ENCODE measurements around the gene KCNMB2. TPM values are rescaled to one million over a fixed set of nuclear protein-coding genes. Genes with fewer than 3 reads are reported as not detected.

Gene KCNMB2
- total RNA-seq, 4 donors from 2014 or later: not detected

DNA sequence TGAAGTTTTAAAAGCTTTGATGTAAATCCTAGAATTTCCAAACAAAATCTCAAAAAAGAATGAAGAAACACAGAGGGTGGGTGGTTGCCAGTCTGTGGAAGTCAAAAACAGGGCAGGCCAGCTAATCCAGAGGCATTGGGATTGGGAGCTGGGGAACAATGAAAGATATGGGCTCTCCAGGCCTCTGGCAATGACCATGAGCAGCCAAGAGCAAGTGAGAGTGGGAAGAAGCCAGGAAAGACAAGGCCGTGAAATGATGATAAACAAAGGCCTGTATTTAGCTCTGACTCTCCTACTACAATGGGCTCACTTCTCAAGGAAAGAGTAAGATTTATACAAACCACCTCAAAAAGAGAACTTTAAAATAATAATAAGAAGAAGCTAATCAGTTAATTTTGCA is 286.9 kb downstream of the KCNMB2 start:
- Histone ChIP-seq H3K4me1 (no peaks in the 10 kb centered on the region), H3K27ac (peak overlapping the region in 2 of 4 donors; percentile 5 to 16), H3K9me3 (no peaks in the 10 kb centered on the region), H3K4me3 (no peak overlapping the region), H3K27me3 (no peaks in the 10 kb centered on the region), H3K36me3 (no peaks in the 10 kb centered on the region)
- no peak for DNase-seq
- no peak for TF ChIP-seq POLR2A (IDR thresholded peaks at IDR 0.05)
- TF ChIP-seq CTCF (IDR thresholded peaks at IDR 0.05 in 4 of 5, conservative IDR thresholded peaks at IDR 0.05 in 1 of 5): no peak
- in situ Hi-C loops (cut with MboI; ENCODE audit: low sequenced_read_pairs in 4 of 4) (no loop called here), intact Hi-C loops (cut with DNase I; ENCODE audit: low total_unique reads) (no loop called here)
- ATAC-seq: no peak

DNA sequence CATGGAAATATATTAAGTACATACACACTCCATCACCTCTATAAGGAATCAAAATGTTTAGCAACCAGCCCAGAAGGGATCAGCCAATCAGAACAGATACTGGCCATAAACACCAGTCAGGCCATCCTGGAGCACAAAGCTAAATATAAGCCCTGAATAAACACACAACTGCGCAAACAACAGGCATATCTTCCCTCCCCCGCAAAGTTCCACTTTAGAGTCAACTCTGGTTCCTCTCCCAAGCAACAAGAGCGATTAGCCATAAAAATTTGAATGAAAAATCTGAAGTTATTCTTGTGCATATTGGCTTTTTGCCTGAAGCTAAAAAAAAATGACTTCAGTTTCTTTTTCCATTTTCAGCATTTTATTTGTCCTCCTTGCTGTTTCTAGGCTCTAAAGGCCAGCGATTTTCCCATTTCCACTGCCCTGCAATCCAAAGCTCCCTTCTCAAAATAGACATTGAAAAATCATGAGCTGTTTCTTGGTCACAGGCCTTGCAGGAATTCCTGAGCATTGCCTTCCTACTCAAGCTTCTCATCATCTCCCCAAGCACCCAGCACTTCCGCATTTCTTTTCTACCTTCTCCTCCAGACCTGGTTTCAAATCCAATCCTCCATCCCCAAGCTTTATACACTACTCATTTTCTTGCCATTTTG is 287.5 kb downstream of the KCNMB2 start:
- Histone ChIP-seq H3K4me1 (no peaks in the 10 kb centered on the region), H3K27me3 (no peaks in the 10 kb centered on the region), H3K4me3 (no peak overlapping the region), H3K9me3 (no peaks in the 10 kb centered on the region), H3K27ac (peak overlapping the region in 1 of 4 donors; percentile 16), H3K36me3 (no peaks in the 10 kb centered on the region)
- no peak for ATAC-seq
- DNase-seq: no peak
- intact Hi-C loops (cut with DNase I; ENCODE audit: low total_unique reads): no loop called here
- no peak for TF ChIP-seq CTCF (IDR thresholded peaks at IDR 0.05 in 4 of 5, conservative IDR thresholded peaks at IDR 0.05 in 1 of 5)
- TF ChIP-seq POLR2A (IDR thresholded peaks at IDR 0.05): no peak
- in situ Hi-C loops (cut with MboI; ENCODE audit: low sequenced_read_pairs in 4 of 4): no loop called here

- H3K27ac ChIP-seq: no peak overlapping the region
These were observed 290.3 kb downstream of the KCNMB2 start for GRCh38 chr3:178826435-178827123.

GRCh38 chr3:178827285-178827856 is 291.1 kb downstream of the KCNMB2 start:
- Histone ChIP-seq H3K4me1 (no peaks in the 10 kb centered on the region), H3K27me3 (no peaks in the 10 kb centered on the region), H3K9me3 (no peaks in the 10 kb centered on the region), H3K4me3 (no peak overlapping the region), H3K36me3 (no peaks in the 10 kb centered on the region), H3K27ac (no peak overlapping the region)
- TF ChIP-seq CTCF (IDR thresholded peaks at IDR 0.05 in 4 of 5, conservative IDR thresholded peaks at IDR 0.05 in 1 of 5) (no peak), POLR2A (IDR thresholded peaks at IDR 0.05) (no peak)
- ATAC-seq (no peak), DNase-seq (no peak)
- in situ Hi-C loops (cut with MboI; ENCODE audit: low sequenced_read_pairs in 4 of 4) (no loop called here), intact Hi-C loops (cut with DNase I; ENCODE audit: low total_unique reads) (no loop called here)

More at GRCh38 chr3:178826435-178827123, 290.3 kb downstream of the KCNMB2 start:
- Histone ChIP-seq H3K9me3 (no peaks in the 10 kb centered on the region), H3K27me3 (no peaks in the 10 kb centered on the region), H3K4me1 (no peaks in the 10 kb centered on the region), H3K4me3 (no peak overlapping the region), H3K36me3 (no peaks in the 10 kb centered on the region)
- intact Hi-C loops (cut with DNase I; ENCODE audit: low total_unique reads): no loop called here
- in situ Hi-C loops (cut with MboI; ENCODE audit: low sequenced_read_pairs in 4 of 4): no loop called here
- TF ChIP-seq CTCF (IDR thresholded peaks at IDR 0.05 in 4 of 5, conservative IDR thresholded peaks at IDR 0.05 in 1 of 5) (no peak), POLR2A (IDR thresholded peaks at IDR 0.05) (no peak)
- ATAC-seq: no peak
- DNase-seq: no peak

All from gastrocnemius medialis (tissue), 4 donors.